Activated CD8-positive, alpha-beta T cell treated with anti-CD3 and anti-CD28 coated beads for 36 hours (primary cell): Measurements from ENCODE around the gene EXT2. TPM values are rescaled to one million over a fixed set of nuclear protein-coding genes. Genes with fewer than 3 reads are reported as not detected.

Experiments used
- ATAC-seq: fragments of 200-7000 bp; cut with Tn5 transposase; one replicate; pipeline ENCODE4 v1.10.0; 2021; ENCODE audit warnings: mild to moderate bottlenecking, moderate library complexity
- CTCF ChIA-PET: fragments of 350-600 bp; sonication (Branson Sonifier 250); formaldehyde crosslinking; loops from one replicate; lab custom pipeline; 2021; ENCODE audit warnings: antibody characterized with exemption; lab: Charles Lee
- POLR2A ChIA-PET: fragments of 350-600 bp; sonication (Branson Sonifier 250); formaldehyde crosslinking; loops from one replicate; lab custom pipeline; 2021; ENCODE audit warnings: antibody characterized with exemption; lab: Charles Lee
- DNase-seq: peaks from one replicate; pipeline ENCODE4 v3.0.0-alpha.2; 2020
- H3K27ac Mint-ChIP-seq: one replicate; pipeline ENCODE4 v1.8.0; 2021; ENCODE audit warnings: mild to moderate bottlenecking, mixed read lengths
- H3K27me3 Mint-ChIP-seq: one replicate; pipeline ENCODE4 v1.8.0; 2021; ENCODE audit warnings: mixed read lengths
- H3K36me3 Mint-ChIP-seq: one replicate; pipeline ENCODE4 v1.8.0; 2021; ENCODE audit warnings: low read depth, mixed read lengths
- H3K4me1 Mint-ChIP-seq: one replicate; pipeline ENCODE4 v1.8.0; 2021; ENCODE audit warnings: low read depth, mixed read lengths
- H3K4me3 Mint-ChIP-seq: one replicate; pipeline ENCODE4 v1.8.0; 2021; ENCODE audit warnings: mild to moderate bottlenecking, moderate library complexity, mixed read lengths
- H3K9me3 Mint-ChIP-seq: one replicate; pipeline ENCODE4 v1.8.0; 2021; ENCODE audit warnings: mixed read lengths
- intact Hi-C: fragments of 100-400 bp; cut with micrococcal nuclease; formaldehyde crosslinking; loops from one replicate; pipeline ENCODE4 v1.10.0; 2022
- total RNA-seq, 2 experiments: library from RNA; stranded (reverse); gene quantifications; one replicate each; pipeline ENCODE4 v1.2.3, GENCODE V29; 2021
- TF ChIP-seq, protein P1 (sequence below): fragments of 200-600 bp; IDR thresholded peaks from one replicate; pipeline ENCODE4 v1.8.0; 2022; ENCODE audit warnings: antibody characterized with exemption, mild to moderate bottlenecking

Gene EXT2
- total RNA-seq, 2 experiments from 2014 or later: 20.0 to 20.2 TPM

GRCh38 chr11:44139565-44140330, 44.3 kb downstream of the EXT2 start:
- Mint-ChIP-seq H3K4me3 (no peak overlapping the region), H3K27ac (no peak overlapping the region), H3K36me3 (peaks cover 4% of the 10 kb centered on the region), H3K27me3 (no peaks in the 10 kb centered on the region), H3K9me3 (no peaks in the 10 kb centered on the region), H3K4me1 (no peaks in the 10 kb centered on the region)
- ATAC-seq: no peak
- TF ChIP-seq, protein P1, sequence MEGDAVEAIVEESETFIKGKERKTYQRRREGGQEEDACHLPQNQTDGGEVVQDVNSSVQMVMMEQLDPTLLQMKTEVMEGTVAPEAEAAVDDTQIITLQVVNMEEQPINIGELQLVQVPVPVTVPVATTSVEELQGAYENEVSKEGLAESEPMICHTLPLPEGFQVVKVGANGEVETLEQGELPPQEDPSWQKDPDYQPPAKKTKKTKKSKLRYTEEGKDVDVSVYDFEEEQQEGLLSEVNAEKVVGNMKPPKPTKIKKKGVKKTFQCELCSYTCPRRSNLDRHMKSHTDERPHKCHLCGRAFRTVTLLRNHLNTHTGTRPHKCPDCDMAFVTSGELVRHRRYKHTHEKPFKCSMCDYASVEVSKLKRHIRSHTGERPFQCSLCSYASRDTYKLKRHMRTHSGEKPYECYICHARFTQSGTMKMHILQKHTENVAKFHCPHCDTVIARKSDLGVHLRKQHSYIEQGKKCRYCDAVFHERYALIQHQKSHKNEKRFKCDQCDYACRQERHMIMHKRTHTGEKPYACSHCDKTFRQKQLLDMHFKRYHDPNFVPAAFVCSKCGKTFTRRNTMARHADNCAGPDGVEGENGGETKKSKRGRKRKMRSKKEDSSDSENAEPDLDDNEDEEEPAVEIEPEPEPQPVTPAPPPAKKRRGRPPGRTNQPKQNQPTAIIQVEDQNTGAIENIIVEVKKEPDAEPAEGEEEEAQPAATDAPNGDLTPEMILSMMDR: no peak
- ChIA-PET POLR2A (no interaction called here), CTCF (interaction anchor here (2.0 to 2.8 kb wide), 2 partner anchors 35 to 46 kb away, joined by 6 to 9 read pairs; no protein-coding TSS in a partner anchor)
- intact Hi-C loops: no loop called here
- no peak for DNase-seq

DNA sequence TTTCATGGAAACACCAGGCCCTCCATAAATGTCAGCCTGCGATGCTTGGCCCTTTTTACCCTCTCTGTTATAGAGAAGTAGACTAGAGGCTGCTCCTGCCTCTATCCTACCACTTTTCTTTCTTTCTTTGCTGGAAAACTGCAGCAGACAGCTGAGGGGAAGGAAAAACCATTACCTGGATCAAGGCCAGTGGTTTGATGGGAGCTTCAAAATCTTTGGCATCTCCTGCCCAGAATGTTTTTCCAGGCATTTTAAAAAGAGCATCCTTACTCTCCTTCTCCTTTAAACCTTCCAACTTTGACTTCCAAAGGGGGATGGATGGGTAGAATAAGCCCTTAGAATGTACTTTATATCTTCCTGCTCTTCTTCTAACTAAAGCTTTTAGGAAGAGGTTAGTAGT, 44.9 kb downstream of the EXT2 start:
- TF ChIP-seq, protein P1: no peak
- H3K27ac Mint-ChIP-seq: no peak overlapping the region
- intact Hi-C loops: no loop called here
- H3K4me1 Mint-ChIP-seq: no peaks in the 10 kb centered on the region
- H3K36me3 Mint-ChIP-seq: peaks cover 5% of the 10 kb centered on the region
- no peak for ATAC-seq
- POLR2A ChIA-PET: no interaction called here
- no peaks in the 10 kb centered on the region for H3K27me3 Mint-ChIP-seq
- H3K9me3 Mint-ChIP-seq: no peaks in the 10 kb centered on the region
- no peak for DNase-seq
- no peak overlapping the region for H3K4me3 Mint-ChIP-seq
- CTCF ChIA-PET: interaction anchor here (0.5 to 2.8 kb wide), 2 partner anchors 46 to 75 kb away, joined by 3 to 9 read pairs; no protein-coding TSS in a partner anchor

DNA sequence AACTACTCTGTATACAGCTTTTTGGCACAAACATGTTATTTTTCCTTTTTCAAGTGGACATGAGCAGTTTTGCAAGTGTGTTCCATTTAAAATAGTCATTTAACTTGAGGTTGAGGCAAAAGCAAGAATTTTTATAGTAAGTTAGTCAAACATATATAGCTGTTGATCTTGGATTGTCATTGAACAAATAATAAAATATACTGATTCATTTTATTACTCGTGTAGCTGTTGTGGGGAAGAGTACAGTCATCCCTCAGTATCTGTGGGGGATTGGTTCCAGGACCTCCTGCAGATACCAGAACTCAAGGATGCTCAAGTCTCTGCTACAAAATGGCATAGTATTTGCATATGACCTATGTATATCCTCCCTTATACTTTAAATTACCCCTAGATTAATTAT, 45.3 kb downstream of the EXT2 start:
- no peaks in the 10 kb centered on the region for H3K4me1 Mint-ChIP-seq
- ChIA-PET CTCF (interaction anchor here (0.5 to 2.8 kb wide), 2 partner anchors 47 to 76 kb away, joined by 3 to 9 read pairs; no protein-coding TSS in a partner anchor), POLR2A (no interaction called here)
- DNase-seq (no peak), ATAC-seq (no peak)
- TF ChIP-seq, protein P1: no peak
- no peaks in the 10 kb centered on the region for H3K9me3 Mint-ChIP-seq
- H3K4me3 Mint-ChIP-seq: no peak overlapping the region
- H3K27me3 Mint-ChIP-seq: no peaks in the 10 kb centered on the region
- H3K27ac Mint-ChIP-seq: no peak overlapping the region
- intact Hi-C loops: no loop called here
- peaks cover 10% of the 10 kb centered on the region for H3K36me3 Mint-ChIP-seq

DNA sequence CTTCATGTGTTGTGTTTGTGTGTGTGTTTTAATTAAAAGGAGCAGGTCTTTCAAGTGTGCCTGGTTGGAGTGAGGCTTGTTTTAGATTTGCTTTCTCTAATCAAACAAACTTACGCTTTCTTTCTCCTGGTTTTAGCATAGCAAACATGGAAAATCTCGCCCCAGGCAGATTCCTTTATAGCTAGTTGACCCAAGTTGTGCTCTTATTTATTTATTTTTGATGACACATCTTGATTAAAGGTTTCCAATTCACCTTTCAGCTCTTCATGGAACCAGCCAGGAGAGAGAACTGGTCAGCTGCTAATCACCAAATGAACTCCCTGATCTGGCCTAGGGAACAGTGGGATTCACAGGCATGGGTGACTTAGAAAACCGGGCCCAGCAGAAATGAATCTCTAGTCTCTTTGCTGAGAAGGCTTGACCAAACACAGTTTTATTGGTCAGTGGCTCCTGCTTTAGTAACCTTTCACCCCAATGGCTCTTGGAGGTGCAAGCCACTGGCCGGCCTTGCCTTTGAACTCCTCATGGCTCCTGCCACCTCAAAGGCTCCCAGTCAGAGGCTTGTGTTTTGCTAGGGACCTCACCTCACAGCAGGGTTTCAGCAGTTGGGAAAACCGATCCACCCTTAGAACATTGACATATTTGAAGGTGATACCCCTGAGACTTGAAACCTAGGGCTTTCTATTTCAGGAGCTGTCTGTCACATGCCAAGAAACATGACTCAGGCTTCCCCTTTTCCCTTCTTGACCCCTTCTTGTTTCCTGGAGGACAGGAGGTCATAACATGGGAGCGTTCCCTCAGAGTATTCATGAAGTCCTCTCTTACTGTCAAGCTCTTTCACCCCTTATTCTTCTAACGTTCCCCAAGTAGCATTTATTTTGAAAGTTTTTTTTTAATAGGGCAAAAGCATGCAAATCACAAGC, 48.8 kb downstream of the EXT2 start:
- no peaks in the 10 kb centered on the region for H3K27me3 Mint-ChIP-seq
- POLR2A ChIA-PET: no interaction called here
- intact Hi-C loops: no loop called here
- H3K9me3 Mint-ChIP-seq: no peaks in the 10 kb centered on the region
- ATAC-seq (no peak), DNase-seq (no peak)
- H3K36me3 Mint-ChIP-seq: peaks cover 12% of the 10 kb centered on the region
- TF ChIP-seq, protein P1: no peak
- CTCF ChIA-PET: interaction anchor here (1.4 kb wide), 1 partner anchor 44 kb away, joined by 3 read pairs; no protein-coding TSS in a partner anchor
- H3K4me3 Mint-ChIP-seq: no peak overlapping the region
- no peaks in the 10 kb centered on the region for H3K4me1 Mint-ChIP-seq
- no peak overlapping the region for H3K27ac Mint-ChIP-seq
